HCT116 (cell line): Measurements from ENCODE around the gene CTIF. TPM values are rescaled to one million over a fixed set of nuclear protein-coding genes. Genes with fewer than 3 reads are reported as not detected.

Experiments used
- ATAC-seq: fragments of 200-7000 bp; cut with Tn5 transposase; 2 replicates; pipeline ENCODE4 v1.9.1; 2020; ENCODE audit warnings: mild to moderate bottlenecking, moderate library complexity
- BruUV-seq: library from RNA; stranded (reverse); fragments of 400-500 nt; replicated peaks from 2 replicates; lab custom pipeline; 2021; lab: Mats Ljungman, UMichigan
- CTCF ChIA-PET: fragments of 300-600 bp; sonication (Branson Sonifier 250); formaldehyde crosslinking; loops from one replicate; lab custom pipeline; 2021; ENCODE audit warnings: antibody characterized with exemption; lab: Charles Lee
- POLR2A ChIA-PET: fragments of 300-600, 350-600 bp; sonication (Branson Sonifier 250); formaldehyde crosslinking; loops from one replicate; lab custom pipeline; 2021; ENCODE audit warnings: antibody characterized with exemption; lab: Charles Lee
- RAD21 ChIA-PET, 2 experiments: fragments of 300-600 bp; sonication (Branson Sonifier 250); formaldehyde crosslinking; loops; one replicate each; lab custom pipeline; 2023; ENCODE audit warnings: low total read pairs in 2 of 2; ENCODE audit not compliant: uncharacterized antibody in 2 of 2, unreplicated experiment in 2 of 2, low non-redundant PET in 1 of 2; lab: Charles Lee
- DNase-seq: peaks from one replicate; pipeline ENCODE4 v3.0.0-alpha.2; 2010; ENCODE audit warnings: low read depth, low spot score
- H2AFZ ChIP-seq: fragments of 200-600 bp; shearing (Covaris generic), sonication (generic); 2 replicates; pipeline ENCODE4 v1.6.1; 2017; ENCODE audit warnings: low read depth, mixed run types, mixed read lengths, antibody characterized with exemption, low read length; ENCODE audit not compliant: poor library complexity, severe bottlenecking
- H3K27ac ChIP-seq: 2 replicates; pipeline ENCODE4 v1.5.1; 2012; ENCODE audit warnings: low read depth, low read length
- H3K27me3 ChIP-seq: fragments of 200-600 bp; sonication (generic); 2 replicates; pipeline ENCODE4 v1.6.1; 2016; ENCODE audit warnings: mixed run types, low read length, mixed read lengths; ENCODE audit not compliant: insufficient read depth
- H3K36me3 ChIP-seq, 2 experiments: fragments of 200-500 bp in 1 of 2; fragments of 200-600 bp in 1 of 2; sonication (Bioruptor generic) in 1 of 2; sonication (generic) in 1 of 2; 2 replicates each; pipeline versions ENCODE4 v1.5.1 to v1.6.1; 2014 to 2016; ENCODE audit warnings: low read length in 2 of 2, inconsistent platforms in 1 of 2, mixed read lengths in 1 of 2, mixed run types in 1 of 2; ENCODE audit not compliant: insufficient read depth in 2 of 2, control insufficient read depth in 1 of 2
- H3K4me1 ChIP-seq, 2 experiments: fragments of 200-600 bp in 1 of 2; sonication (generic) in 1 of 2; 2 replicates each; pipeline versions ENCODE4 v1.5.1 to v1.6.1; 2012 to 2017; ENCODE audit warnings: low read length in 2 of 2, inconsistent platforms in 1 of 2, mild to moderate bottlenecking in 1 of 2, mixed read lengths in 1 of 2, mixed run types in 1 of 2, moderate library complexity in 1 of 2; ENCODE audit not compliant: insufficient read depth in 2 of 2, control insufficient read depth in 1 of 2
- H3K4me2 ChIP-seq: fragments of 200-600 bp; sonication (generic); 2 replicates; pipeline ENCODE4 v1.6.1; 2017; ENCODE audit warnings: mixed run types, low read length, mixed read lengths
- H3K4me3 ChIP-seq, 2 experiments: fragments of 200-600 bp in 1 of 2; sonication (generic) in 1 of 2; replicated peaks in 1 of 2; 2 replicates each; pipeline ENCODE4 v1.5.1; 2011 to 2016; ENCODE audit warnings: low read length in 2 of 2, control low read depth in 1 of 2, low read depth in 1 of 2, mild to moderate bottlenecking in 1 of 2, mixed read lengths in 1 of 2, mixed run types in 1 of 2
- H3K79me2 ChIP-seq: fragments of 200-600 bp; sonication (generic); 2 replicates; pipeline ENCODE4 v1.6.1; 2017; ENCODE audit warnings: mild to moderate bottlenecking, mixed run types, low read length, moderate library complexity, mixed read lengths; ENCODE audit not compliant: insufficient read depth
- H3K9ac ChIP-seq: fragments of 200-600 bp; sonication (generic); 2 replicates; pipeline ENCODE4 v1.6.1; 2016; ENCODE audit warnings: low read length, mixed read lengths
- H3K9me2 ChIP-seq: fragments of 200-600 bp; sonication (generic), shearing (Covaris generic); 2 replicates; pipeline ENCODE4 v1.6.1; 2017; ENCODE audit warnings: mixed run types, mild to moderate bottlenecking, moderate library complexity; ENCODE audit not compliant: insufficient read depth
- H3K9me3 ChIP-seq, 2 experiments: fragments of 200-500 bp in 1 of 2; fragments of 200-600 bp in 1 of 2; sonication (Bioruptor generic) in 1 of 2; sonication (generic) in 1 of 2; 2 replicates each; pipeline ENCODE4 v1.6.1; 2014 to 2017; ENCODE audit warnings: low read length in 2 of 2, mixed read lengths in 2 of 2, inconsistent platforms in 1 of 2, low read depth in 1 of 2, mild to moderate bottlenecking in 1 of 2, mixed run types in 1 of 2, moderate library complexity in 1 of 2; ENCODE audit not compliant: control insufficient read depth in 1 of 2, insufficient read depth in 1 of 2
- H4K20me1 ChIP-seq: fragments of 200-600 bp; sonication (generic), shearing (Covaris generic); 2 replicates; pipeline ENCODE4 v1.6.1; 2017; ENCODE audit warnings: mixed run types, mild to moderate bottlenecking, moderate library complexity; ENCODE audit not compliant: insufficient read depth
- EGR1 ChIP-seq: IDR thresholded peaks from 2 replicates; pipeline ENCODE4 v1.6.1; 2012; ENCODE audit warnings: low read depth
- ELF1 ChIP-seq: IDR thresholded peaks from 2 replicates; pipeline ENCODE4 v1.6.1; 2012; ENCODE audit warnings: low read depth, borderline replicate concordance
- EZH2 ChIP-seq: fragments of 200-600 bp; sonication (generic); IDR thresholded peaks from 2 replicates; pipeline ENCODE4 v1.6.1; 2017; ENCODE audit warnings: antibody characterized with exemption, mixed run types
- FOSL1 ChIP-seq: IDR thresholded peaks from 2 replicates; pipeline ENCODE4 v1.6.1; 2012; ENCODE audit warnings: low read depth
- POLR2AphosphoS5 ChIP-seq: IDR thresholded peaks from 2 replicates; pipeline ENCODE4 v1.6.1; 2011; ENCODE audit warnings: mild to moderate bottlenecking, low read depth, low read length, moderate library complexity
- SRF ChIP-seq: IDR thresholded peaks from 2 replicates; pipeline ENCODE4 v1.6.1; 2012; ENCODE audit warnings: low read depth
- ZFX ChIP-seq: fragments of 450-650 bp; IDR thresholded peaks from 2 replicates; pipeline ENCODE4 v1.6.1; 2017
- ZNF274 ChIP-seq: fragments of 200-500 bp; sonication (Bioruptor generic); IDR thresholded peaks from 2 replicates; pipeline ENCODE4 v1.6.1; 2014; ENCODE audit warnings: mild to moderate bottlenecking, low read depth, low read length, inconsistent platforms
- intact Hi-C: fragments of 100-400 bp; cut with micrococcal nuclease; formaldehyde crosslinking; loops from 2 replicates; pipeline ENCODE4 v1.10.0; 2022
- total RNA-seq: library from RNA; stranded (reverse); gene quantifications from one replicate; pipeline ENCODE4 v1.2.1, GENCODE V29; 2021; ENCODE audit not compliant: unreplicated experiment
- TF ChIP-seq, protein P1 (sequence below): IDR thresholded peaks from 2 replicates; pipeline ENCODE4 v1.6.1; 2012
- TF ChIP-seq, protein P2 (sequence below): IDR thresholded peaks from 2 replicates; pipeline ENCODE4 v1.6.1; 2011; ENCODE audit warnings: mild to moderate bottlenecking, low read length, moderate library complexity; ENCODE audit not compliant: insufficient replicate concordance; ENCODE audit errors: extremely low read depth

CTIF gene
- total RNA-seq, 1 experiment from 2014 or later = 19.7 TPM

DNA sequence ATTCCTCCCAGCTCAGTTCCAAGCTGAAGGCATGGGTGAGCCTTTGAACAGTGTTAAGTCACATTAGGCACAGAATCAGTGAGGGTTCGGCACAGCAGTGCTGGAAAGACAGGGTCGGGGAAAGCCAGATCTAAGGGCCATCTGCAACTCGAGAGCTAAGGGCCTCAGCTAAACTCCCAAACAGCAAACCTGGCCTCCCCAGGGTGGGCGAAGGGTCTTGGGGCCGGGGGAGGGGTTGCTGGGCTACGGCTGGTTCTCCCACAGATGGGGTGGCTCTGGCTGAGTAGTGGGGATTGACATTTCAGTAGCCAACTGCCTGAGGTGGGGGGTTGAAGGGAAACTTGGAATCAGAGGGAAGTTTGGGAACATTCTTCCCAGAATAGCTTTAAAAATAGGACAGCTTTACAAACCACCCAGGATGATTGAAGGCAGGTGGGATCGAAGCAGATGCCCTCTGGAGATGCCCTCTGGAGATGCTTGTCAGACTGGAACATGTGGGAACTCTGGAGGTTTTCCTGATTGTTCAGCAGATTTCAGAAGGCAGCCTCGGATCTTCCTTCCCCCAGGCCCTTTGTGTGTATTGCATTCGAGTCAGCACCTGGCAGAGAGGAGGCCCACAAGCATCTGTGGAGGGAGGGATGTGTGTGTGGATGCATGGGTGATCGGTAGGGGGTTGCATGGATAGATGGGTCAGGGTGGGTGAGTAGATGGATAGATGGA, 255.6 kb downstream of the CTIF start:
- POLR2A ChIA-PET = no interaction called here
- Histone ChIP-seq H3K79me2 (no peaks in the 10 kb centered on the region), H3K4me2 (no peak overlapping the region), H3K9me3 (no peaks in the 10 kb centered on the region), H3K9me2 (no peaks in the 10 kb centered on the region), H3K27ac (no peak overlapping the region), H4K20me1 (no peaks in the 10 kb centered on the region), H3K36me3 (no peaks in the 10 kb centered on the region), H3K4me1 (peaks cover 13 to 18% of the 10 kb centered on the region in 2 experiments), H2AFZ (no peak overlapping the region), H3K27me3 (no peaks in the 10 kb centered on the region), H3K4me3 (no peak overlapping the region), H3K9ac (no peak overlapping the region)
- no TSS peak for BruUV-seq
- intact Hi-C loops = no loop called here
- TF ChIP-seq, protein P1, sequence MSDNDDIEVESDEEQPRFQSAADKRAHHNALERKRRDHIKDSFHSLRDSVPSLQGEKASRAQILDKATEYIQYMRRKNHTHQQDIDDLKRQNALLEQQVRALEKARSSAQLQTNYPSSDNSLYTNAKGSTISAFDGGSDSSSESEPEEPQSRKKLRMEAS = no peak
- no peak for TF ChIP-seq ZNF274
- RAD21 ChIA-PET = no interaction called here
- ATAC-seq = no peak
- CTCF ChIA-PET = no interaction called here
- DNase-seq = no peak

DNA sequence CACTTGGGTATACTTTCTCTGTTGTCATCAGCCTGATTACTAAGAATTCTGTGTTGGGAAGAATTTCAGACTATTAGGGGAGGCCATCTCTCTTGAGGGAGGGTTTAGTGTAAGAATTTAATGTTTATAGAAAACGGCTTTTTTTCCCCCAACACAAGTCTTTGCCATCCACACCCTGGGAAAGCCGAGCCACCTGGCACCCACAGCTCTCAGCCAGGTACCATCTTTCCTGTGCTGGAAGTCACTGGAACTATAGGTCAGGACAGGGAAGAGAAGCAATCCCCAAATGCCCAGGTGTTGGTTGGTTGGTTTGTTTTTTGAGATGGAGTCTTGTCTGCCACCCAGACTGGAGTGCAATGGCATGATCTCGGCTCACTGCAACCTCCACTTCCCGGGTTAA, 256.9 kb downstream of the CTIF start:
- intact Hi-C loops = no loop called here
- TF ChIP-seq EZH2 = no peak
- TF ChIP-seq, protein P2, sequence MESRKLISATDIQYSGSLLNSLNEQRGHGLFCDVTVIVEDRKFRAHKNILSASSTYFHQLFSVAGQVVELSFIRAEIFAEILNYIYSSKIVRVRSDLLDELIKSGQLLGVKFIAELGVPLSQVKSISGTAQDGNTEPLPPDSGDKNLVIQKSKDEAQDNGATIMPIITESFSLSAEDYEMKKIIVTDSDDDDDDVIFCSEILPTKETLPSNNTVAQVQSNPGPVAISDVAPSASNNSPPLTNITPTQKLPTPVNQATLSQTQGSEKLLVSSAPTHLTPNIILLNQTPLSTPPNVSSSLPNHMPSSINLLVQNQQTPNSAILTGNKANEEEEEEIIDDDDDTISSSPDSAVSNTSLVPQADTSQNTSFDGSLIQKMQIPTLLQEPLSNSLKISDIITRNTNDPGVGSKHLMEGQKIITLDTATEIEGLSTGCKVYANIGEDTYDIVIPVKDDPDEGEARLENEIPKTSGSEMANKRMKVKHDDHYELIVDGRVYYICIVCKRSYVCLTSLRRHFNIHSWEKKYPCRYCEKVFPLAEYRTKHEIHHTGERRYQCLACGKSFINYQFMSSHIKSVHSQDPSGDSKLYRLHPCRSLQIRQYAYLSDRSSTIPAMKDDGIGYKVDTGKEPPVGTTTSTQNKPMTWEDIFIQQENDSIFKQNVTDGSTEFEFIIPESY = no peak
- TF ChIP-seq ZFX = no peak
- no peak for TF ChIP-seq ELF1
- no peak for TF ChIP-seq POLR2AphosphoS5
- TF ChIP-seq EGR1 = no peak
- TF ChIP-seq FOSL1 = no peak
- no peak for TF ChIP-seq ZNF274
- TF ChIP-seq, protein P1 = no peak
- TF ChIP-seq SRF = no peak
- H3K36me3 ChIP-seq = no peaks in the 10 kb centered on the region
- CTCF ChIA-PET = no interaction called here
- H3K4me2 ChIP-seq = no peak overlapping the region
- no peak overlapping the region for H2AFZ ChIP-seq
- H3K79me2 ChIP-seq = no peaks in the 10 kb centered on the region
- H3K4me3 ChIP-seq = no peak overlapping the region
- POLR2A ChIA-PET = no interaction called here
- H3K27me3 ChIP-seq = no peaks in the 10 kb centered on the region
- BruUV-seq = no TSS peak
- RAD21 ChIA-PET = no interaction called here
- H3K9me3 ChIP-seq = no peaks in the 10 kb centered on the region
- H4K20me1 ChIP-seq = no peaks in the 10 kb centered on the region
- peaks cover 4 to 5% of the 10 kb centered on the region in 2 experiments; a peak in 3 of 4 replicates for H3K4me1 ChIP-seq
- no peaks in the 10 kb centered on the region for H3K9me2 ChIP-seq
- H3K27ac ChIP-seq = no peak overlapping the region
- ATAC-seq = no peak
- no peak overlapping the region for H3K9ac ChIP-seq
- DNase-seq = no peak
